IMR-90 (cell line): ENCODE results near the gene MCF2L. TPM values are rescaled to one million over a fixed set of nuclear protein-coding genes. Genes with fewer than 3 reads are reported as not detected.

Source experiments
- ATAC-seq: fragments of 200-7000 bp; cut with Tn5 transposase; 2 replicates; pipeline ENCODE4 v1.9.1; 2020; ENCODE audit warnings: low read depth, mild to moderate bottlenecking, moderate library complexity
- BruUV-seq: library from RNA; stranded (reverse); fragments of 400-500 nt; replicated peaks from 2 replicates; lab custom pipeline; 2021; lab: Mats Ljungman, UMichigan
- CTCF ChIA-PET: fragments of 300-600 bp; formaldehyde crosslinking; extraction: SDS; loops from one replicate; lab custom pipeline; 2021; ENCODE audit warnings: antibody characterized with exemption; lab: Yijun Ruan, JAX
- POLR2A ChIA-PET: fragments of 300-600 bp; sonication (Branson Sonifier 250); formaldehyde crosslinking; loops from one replicate; lab custom pipeline; 2022; ENCODE audit warnings: antibody characterized with exemption; ENCODE audit not compliant: unreplicated experiment; lab: Charles Lee
- DNase-seq: peaks from one replicate; pipeline ENCODE4 v3.0.0; 2013
- H2AFZ ChIP-seq: replicated peaks from 2 replicates; pipeline ENCODE3; 2013; ENCODE audit warnings: low read length, mild to moderate bottlenecking; ENCODE audit not compliant: poor library complexity
- H2AK5ac ChIP-seq: 2 replicates; pipeline ENCODE4 v1.6.1; 2013; ENCODE audit warnings: low read depth, low read length, inconsistent platforms
- H2AK9ac ChIP-seq: replicated peaks from 2 replicates; pipeline ENCODE3; 2013; ENCODE audit warnings: mild to moderate bottlenecking, low read depth, low read length, moderate library complexity; ENCODE audit not compliant: poor library complexity
- H2BK120ac ChIP-seq: 2 replicates; pipeline ENCODE4 v1.6.1; 2013; ENCODE audit warnings: low read depth, low read length, inconsistent platforms
- H2BK15ac ChIP-seq: 3 replicates; pipeline ENCODE4 v1.6.1; 2013; ENCODE audit warnings: low read depth, low read length, inconsistent platforms
- H2BK20ac ChIP-seq: 2 replicates; pipeline ENCODE4 v1.6.1; 2013; ENCODE audit warnings: low read depth, mild to moderate bottlenecking, inconsistent platforms, low read length, moderate library complexity
- H2BK5ac ChIP-seq: 2 replicates; pipeline ENCODE4 v1.6.1; 2013; ENCODE audit warnings: mild to moderate bottlenecking, low read depth, low read length, inconsistent platforms; ENCODE audit not compliant: poor library complexity, severe bottlenecking
- H3K14ac ChIP-seq: replicated peaks from 2 replicates; pipeline ENCODE4 v1.6.1; 2013; ENCODE audit warnings: low read depth, low read length, inconsistent platforms
- H3K18ac ChIP-seq: 2 replicates; pipeline ENCODE4 v1.6.1; 2013; ENCODE audit warnings: low read depth, low read length, control low read depth
- H3K23ac ChIP-seq: 2 replicates; pipeline ENCODE4 v1.6.1; 2013; ENCODE audit warnings: low read depth, low read length, inconsistent platforms
- H3K27ac ChIP-seq: 2 replicates; pipeline ENCODE4 v1.5.1; 2013; ENCODE audit warnings: mild to moderate bottlenecking, control low read depth, low read length; ENCODE audit not compliant: insufficient read depth
- H3K27me3 ChIP-seq: 2 replicates; pipeline ENCODE4 v1.6.1; 2013; ENCODE audit warnings: low read length; ENCODE audit not compliant: control insufficient read depth, insufficient read depth
- H3K36me3 ChIP-seq: 2 replicates; pipeline ENCODE4 v1.6.1; 2013; ENCODE audit warnings: low read length, mixed read lengths; ENCODE audit not compliant: control insufficient read depth, insufficient read depth
- H3K4ac ChIP-seq: 2 replicates; pipeline ENCODE4 v1.6.1; 2013; ENCODE audit warnings: low read depth, low read length, inconsistent platforms
- H3K4me1 ChIP-seq: 2 replicates; pipeline ENCODE4 v1.6.1; 2013; ENCODE audit warnings: low read length, mixed read lengths; ENCODE audit not compliant: control insufficient read depth, insufficient read depth
- H3K4me2 ChIP-seq: 2 replicates; pipeline ENCODE4 v1.6.1; 2013; ENCODE audit warnings: low read depth, mild to moderate bottlenecking, control low read depth, low read length, moderate library complexity
- H3K4me3 ChIP-seq: 2 replicates; pipeline ENCODE4 v1.5.1; 2013; ENCODE audit warnings: low read depth, mild to moderate bottlenecking, control low read depth, low read length, moderate library complexity; ENCODE audit not compliant: insufficient read depth
- H3K56ac ChIP-seq: 2 replicates; pipeline ENCODE4 v1.6.1; 2013; ENCODE audit warnings: low read length, inconsistent platforms; ENCODE audit not compliant: insufficient read depth; ENCODE audit errors: extremely low read depth
- H3K79me1 ChIP-seq, 2 experiments: 2 replicates each; pipeline ENCODE4 v1.6.1; 2013; ENCODE audit warnings: low read length in 2 of 2, inconsistent platforms in 1 of 2, low read depth in 1 of 2
- H3K9ac ChIP-seq: 2 replicates; pipeline ENCODE4 v1.6.1; 2013; ENCODE audit warnings: low read depth, low read length, control low read depth
- H3K9me1 ChIP-seq: 2 replicates; pipeline ENCODE4 v1.6.1; 2013; ENCODE audit warnings: low read length, inconsistent platforms; ENCODE audit not compliant: insufficient read depth
- H3K9me3 ChIP-seq: 2 replicates; pipeline ENCODE4 v1.6.1; 2013; ENCODE audit warnings: low read length; ENCODE audit not compliant: control insufficient read depth, insufficient read depth
- H4K20me1 ChIP-seq: 2 replicates; pipeline ENCODE4 v1.6.1; 2013; ENCODE audit warnings: low read length, inconsistent platforms; ENCODE audit not compliant: insufficient read depth
- H4K5ac ChIP-seq: 2 replicates; pipeline ENCODE4 v1.6.1; 2013; ENCODE audit warnings: mild to moderate bottlenecking, low read depth, low read length, control low read depth
- H4K8ac ChIP-seq, 2 experiments: 2 replicates each; pipeline ENCODE4 v1.6.1; 2013; ENCODE audit warnings: low read depth in 2 of 2, low read length in 2 of 2, control low read depth in 1 of 2, inconsistent platforms in 1 of 2
- H4K91ac ChIP-seq: 2 replicates; pipeline ENCODE4 v1.6.1; 2013; ENCODE audit warnings: low read depth, low read length, inconsistent platforms; ENCODE audit not compliant: insufficient read depth
- BHLHE40 ChIP-seq: fragments of 150-350 bp; IDR thresholded peaks from 2 replicates; pipeline ENCODE4 v1.6.1; 2016; ENCODE audit warnings: mild to moderate bottlenecking, low read depth, low read length
- CEBPB ChIP-seq: IDR thresholded peaks from 2 replicates; pipeline ENCODE4 v1.6.1; 2012; ENCODE audit warnings: low read depth, low read length, improper control_type of control experiment
- FOS ChIP-seq: fragments of 150-350 bp; IDR thresholded peaks from 2 replicates; pipeline ENCODE4 v1.6.1; 2016; ENCODE audit warnings: low read depth, low read length
- MAFK ChIP-seq: IDR thresholded peaks from 2 replicates; pipeline ENCODE4 v1.6.1; 2012; ENCODE audit warnings: low read depth, low read length, improper control_type of control experiment
- MXI1 ChIP-seq: IDR thresholded peaks from 2 replicates; pipeline ENCODE4 v1.6.1; 2012; ENCODE audit warnings: low read depth, mild to moderate bottlenecking, low read length, moderate library complexity, borderline replicate concordance
- NFE2L2 ChIP-seq: fragments of 150-350 bp; IDR thresholded peaks from 2 replicates; pipeline ENCODE4 v1.6.1; 2016; ENCODE audit warnings: low read depth, mild to moderate bottlenecking, low read length
- POLR2A ChIP-seq: IDR thresholded peaks from 2 replicates; pipeline ENCODE4 v1.6.1; 2012; ENCODE audit warnings: mild to moderate bottlenecking, low read depth, low read length
- RAD21 ChIP-seq: IDR thresholded peaks from 2 replicates; pipeline ENCODE4 v1.6.1; 2012; ENCODE audit warnings: low read length, improper control_type of control experiment
- RCOR1 ChIP-seq: IDR thresholded peaks from 2 replicates; pipeline ENCODE4 v1.6.1; 2012; ENCODE audit warnings: mild to moderate bottlenecking, low read length, improper control_type of control experiment; ENCODE audit not compliant: insufficient replicate concordance
- RFX5 ChIP-seq: IDR thresholded peaks from 2 replicates; pipeline ENCODE4 v1.8.0; 2012; ENCODE audit warnings: low read depth, mild to moderate bottlenecking, low read length, moderate library complexity
- WGBS, 2 experiments: methylation state at CpG; one replicate each; pipeline versions ENCODE4 v1.1.5 to v1.1.7; 2013; ENCODE audit warnings: missing lambda C conversion rate in 2 of 2; ENCODE audit not compliant: insufficient read length in 1 of 2; ENCODE audit errors: extremely low coverage in 2 of 2; 5-methylcytosine and 5-hydroxymethylcytosine counted together
- dilution Hi-C: fragments of 300-500 bp; cut with HindIII; formaldehyde crosslinking; loops from one replicate; pipeline ENCODE4 v1.14.3; 2018; ENCODE audit warnings: low sequenced_read_pairs; ENCODE audit not compliant: unreplicated experiment
- in situ Hi-C: fragments of 300-500 bp; cut with MboI; formaldehyde crosslinking; loops from 3 replicates; pipeline ENCODE4 v1.14.3; 2019; ENCODE audit warnings: low sequenced_read_pairs, inconsistent platforms, mixed read lengths
- intact Hi-C: fragments of 100-400 bp; cut with micrococcal nuclease; formaldehyde crosslinking; loops from 2 replicates; pipeline ENCODE4 v1.10.0; 2022
- polyA plus RNA-seq, 3 experiments: library from polyadenylated mRNA; depleted of rRNA; stranded (reverse); fragments of >200 nt; gene quantifications; 2 replicates each; pipeline ENCODE4 v1.2.3, GENCODE V29; 2012; ENCODE audit warnings: low replicate concordance in 1 of 3
- total RNA-seq: library from RNA; depleted of rRNA; stranded (reverse); fragments of >200 nt; gene quantifications from 2 replicates; pipeline ENCODE4 v1.2.3, GENCODE V29; 2012
- TF ChIP-seq, protein P1 (sequence below): fragments of 150-350 bp; IDR thresholded peaks from 2 replicates; pipeline ENCODE4 v1.6.1; 2017; ENCODE audit warnings: mild to moderate bottlenecking, antibody characterized with exemption, low read length, low read depth

The MCF2L gene
- total and polyA plus RNA-seq, 2 of the 4 experiments (the other 2 are of a cell fraction), result 0.18 TPM; not detected in 1

DNA sequence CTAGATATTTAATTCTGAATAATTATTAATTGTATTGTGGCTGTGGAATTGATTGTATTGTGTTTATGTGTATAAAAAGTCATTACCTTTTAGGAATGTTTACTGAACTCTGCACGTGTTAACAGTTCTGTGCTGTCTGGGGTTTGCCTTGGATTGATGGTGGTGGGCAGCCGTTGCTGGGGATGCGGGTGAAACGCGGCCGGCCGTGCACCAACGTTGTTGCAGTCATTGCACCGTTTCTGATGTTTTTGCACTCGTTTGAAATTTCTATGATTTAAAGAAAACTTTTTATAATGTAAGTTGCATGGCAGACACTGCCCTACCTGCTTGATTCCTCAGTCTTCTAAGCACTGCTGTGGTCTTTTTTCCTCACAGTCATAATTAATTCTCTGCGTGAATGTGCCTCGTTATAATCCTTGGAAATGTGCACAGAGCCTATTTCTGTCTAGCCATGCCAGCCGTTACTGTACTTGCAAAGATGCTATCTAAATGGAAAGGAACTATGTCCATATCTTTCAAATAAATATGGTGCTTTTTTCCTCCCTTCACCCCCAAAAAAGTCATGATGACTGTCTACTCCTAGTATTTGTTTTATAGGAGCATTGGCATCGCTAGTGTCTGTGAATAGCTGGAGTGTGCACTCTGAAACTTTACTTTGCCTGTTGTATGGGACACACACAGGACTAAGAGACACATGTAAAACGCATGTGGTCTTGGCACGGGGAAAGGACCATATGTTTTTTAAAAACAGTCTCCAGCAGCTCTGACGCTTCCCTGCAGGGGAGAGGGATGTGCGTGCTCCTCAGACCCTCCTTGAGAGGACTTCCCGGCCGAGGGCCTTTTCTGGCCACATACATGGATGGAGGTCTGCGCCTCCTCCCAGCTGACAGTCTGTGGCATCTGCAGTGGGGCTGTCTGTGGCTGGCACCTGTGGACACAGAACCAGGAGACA lies 40.7 kb upstream of the MCF2L start:
- Histone ChIP-seq H2AK5ac (no peak overlapping the region), H3K27ac (no peak overlapping the region), H4K91ac (no peak overlapping the region), H2BK120ac (no peak overlapping the region), H4K20me1 (no peaks in the 10 kb centered on the region), H2BK15ac (no peak overlapping the region), H3K4me1 (no peaks in the 10 kb centered on the region), H2AK9ac (no peak overlapping the region), H4K5ac (no peak overlapping the region), H3K14ac (no peak overlapping the region), H3K9me3 (peaks cover 2% of the 10 kb centered on the region; the same call in 1 of the 2 replicates), H3K79me1 (no peaks in the 10 kb centered on the region), H3K27me3 (peaks cover 47% of the 10 kb centered on the region), H2AFZ (no peak overlapping the region), H3K56ac (no peak overlapping the region), H3K9ac (no peak overlapping the region), H3K36me3 (no peaks in the 10 kb centered on the region), H3K18ac (no peak overlapping the region), H3K4me3 (no peak overlapping the region), H3K4ac (no peak overlapping the region), H3K23ac (no peak overlapping the region), H4K8ac (no peak overlapping the region), H2BK5ac (no peak overlapping the region), H3K4me2 (no peak overlapping the region), H2BK20ac (no peak overlapping the region), H3K9me1 (peaks cover 5% of the 10 kb centered on the region; the same call in 1 of the 2 replicates)
- ChIA-PET POLR2A (no interaction called here), CTCF (no interaction called here)
- 20% methylated on average over 4 of the region's 21 CpGs; no CpG with 5 or more reads in 1 of the 2 experiments for WGBS, 2 experiments
- ATAC-seq (no peak), DNase-seq (no peak)
- dilution Hi-C loops, result no loop called here
- no TSS peak for BruUV-seq
- TF ChIP-seq BHLHE40, result no peak
- TF ChIP-seq CEBPB, result no peak
- TF ChIP-seq POLR2A, result no peak
- no peak for TF ChIP-seq RCOR1
- TF ChIP-seq RAD21, result no peak
- no peak for TF ChIP-seq MAFK
- TF ChIP-seq NFE2L2, result no peak
- TF ChIP-seq, protein P1, sequence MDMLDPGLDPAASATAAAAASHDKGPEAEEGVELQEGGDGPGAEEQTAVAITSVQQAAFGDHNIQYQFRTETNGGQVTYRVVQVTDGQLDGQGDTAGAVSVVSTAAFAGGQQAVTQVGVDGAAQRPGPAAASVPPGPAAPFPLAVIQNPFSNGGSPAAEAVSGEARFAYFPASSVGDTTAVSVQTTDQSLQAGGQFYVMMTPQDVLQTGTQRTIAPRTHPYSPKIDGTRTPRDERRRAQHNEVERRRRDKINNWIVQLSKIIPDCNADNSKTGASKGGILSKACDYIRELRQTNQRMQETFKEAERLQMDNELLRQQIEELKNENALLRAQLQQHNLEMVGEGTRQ, result no peak
- TF ChIP-seq MXI1, result no peak
- TF ChIP-seq FOS, result no peak
- TF ChIP-seq RFX5, result no peak
- intact Hi-C loops, result no loop called here
- in situ Hi-C loops, result loop anchor here (25.0 kb wide), 2 partner anchors 309 to 459 kb away; no protein-coding TSS in a partner anchor
